HEK293 (cell line): ENCODE data around the gene HPD.

Source experiments
- CTCF ChIA-PET: fragments of 350-600 bp; formaldehyde crosslinking; extraction: SDS; loops from one replicate; lab custom pipeline; 2021; ENCODE audit warnings: antibody characterized with exemption; lab: Yijun Ruan, JAX
- POLR2A ChIA-PET: fragments of 300-600 bp; formaldehyde crosslinking; extraction: SDS; loops from one replicate; lab custom pipeline; 2020; ENCODE audit warnings: antibody characterized with exemption, inconsistent platforms; lab: Yijun Ruan, JAX
- H3K27ac ChIP-seq: fragments of 200-500 bp; sonication (Bioruptor generic); 2 replicates; pipeline ENCODE4 v1.5.1; 2014; ENCODE audit warnings: low read depth, low read length, control low read depth, inconsistent platforms; ENCODE audit errors: extremely low read depth
- H3K36me3 ChIP-seq, 2 experiments: fragments of 200-500 bp in 1 of 2; sonication (Bioruptor generic) in 1 of 2; 1 replicate in 1 of 2; 2 replicates in 1 of 2; pipeline ENCODE4 v1.5.1; 2014 to 2017; ENCODE audit warnings: inconsistent platforms in 2 of 2, low read length in 2 of 2; ENCODE audit not compliant: control insufficient read depth in 2 of 2, insufficient read depth in 1 of 2
- H3K4me1 ChIP-seq: fragments of 200-500 bp; sonication (Bioruptor generic); 2 replicates; pipeline ENCODE4 v1.5.1; 2014; ENCODE audit warnings: mild to moderate bottlenecking, low read length, inconsistent platforms; ENCODE audit not compliant: control insufficient read depth, insufficient read depth
- H3K4me3 ChIP-seq: 2 replicates; pipeline ENCODE4 v1.5.1; 2011; ENCODE audit warnings: low read depth, mild to moderate bottlenecking, control low read depth, low read length, moderate library complexity
- H3K9me3 ChIP-seq: fragments of 200-500 bp; sonication (Bioruptor generic); 2 replicates; pipeline ENCODE4 v1.5.1; 2014; ENCODE audit warnings: low read depth, low read length, inconsistent platforms; ENCODE audit not compliant: control insufficient read depth, insufficient read depth
- GLIS1 ChIP-seq: fragments of 450-650 bp; formaldehyde crosslinking; IDR thresholded peaks from 2 replicates; pipeline ENCODE4 v1.5.1; 2016; ENCODE audit warnings: missing biosample characterization, missing genetic modification characterization
- KLF10 ChIP-seq: fragments of 450-650 bp; IDR thresholded peaks from 2 replicates; pipeline ENCODE4 v1.5.1; 2018; ENCODE audit warnings: missing biosample characterization, mild to moderate bottlenecking, missing genetic modification characterization
- MEIS1 ChIP-seq: sonication (generic); formaldehyde crosslinking; IDR thresholded peaks from 2 replicates; pipeline ENCODE4 v1.8.1; 2022; ENCODE audit warnings: missing genetic modification reagents, mild to moderate bottlenecking, borderline replicate concordance
- PATZ1 ChIP-seq: fragments of 450-650 bp; formaldehyde crosslinking; IDR thresholded peaks from 2 replicates; pipeline ENCODE4 v1.5.1; 2016; ENCODE audit warnings: missing biosample characterization, missing genetic modification characterization
- ZBTB10 ChIP-seq: fragments of 450-650 bp; formaldehyde crosslinking; IDR thresholded peaks from 2 replicates; pipeline ENCODE4 v1.5.1; 2016; ENCODE audit warnings: missing biosample characterization, missing genetic modification characterization
- ZBTB20 ChIP-seq: fragments of 450-650 bp; formaldehyde crosslinking; IDR thresholded peaks from 2 replicates; pipeline ENCODE4 v1.5.1; 2016; ENCODE audit warnings: missing biosample characterization, missing genetic modification characterization
- ZBTB48 ChIP-seq: fragments of 450-650 bp; formaldehyde crosslinking; IDR thresholded peaks from 2 replicates; pipeline ENCODE4 v1.5.1; 2016; ENCODE audit warnings: missing biosample characterization, missing genetic modification characterization
- ZFP37 ChIP-seq: fragments of 450-650 bp; formaldehyde crosslinking; IDR thresholded peaks from 2 replicates; pipeline ENCODE4 v1.5.1; 2016; ENCODE audit warnings: missing biosample characterization, missing genetic modification characterization
- ZFP41 ChIP-seq: fragments of 450-650 bp; formaldehyde crosslinking; IDR thresholded peaks from 2 replicates; pipeline ENCODE4 v1.5.1; 2016; ENCODE audit warnings: missing biosample characterization, missing genetic modification characterization, borderline replicate concordance
- ZNF132 ChIP-seq: fragments of 450-650 bp; formaldehyde crosslinking; IDR thresholded peaks from 2 replicates; pipeline ENCODE4 v1.5.1; 2017; ENCODE audit warnings: missing biosample characterization, missing genetic modification characterization, borderline replicate concordance
- ZNF140 ChIP-seq: fragments of 450-650 bp; formaldehyde crosslinking; IDR thresholded peaks from 2 replicates; pipeline ENCODE4 v1.5.1; 2016; ENCODE audit warnings: missing biosample characterization, missing genetic modification characterization
- ZNF2 ChIP-seq: fragments of 450-650 bp; formaldehyde crosslinking; IDR thresholded peaks from 2 replicates; pipeline ENCODE4 v1.5.1; 2016; ENCODE audit warnings: missing biosample characterization, missing genetic modification characterization
- ZNF266 ChIP-seq: fragments of 450-650 bp; formaldehyde crosslinking; IDR thresholded peaks from 2 replicates; pipeline ENCODE4 v1.5.1; 2016; ENCODE audit warnings: missing biosample characterization, missing genetic modification characterization, low read depth
- ZNF513 ChIP-seq: fragments of 450-650 bp; IDR thresholded peaks from 2 replicates; pipeline ENCODE4 v1.5.1; 2018; ENCODE audit warnings: missing biosample characterization, missing genetic modification characterization
- ZNF544 ChIP-seq: fragments of 450-650 bp; formaldehyde crosslinking; IDR thresholded peaks from 2 replicates; pipeline ENCODE4 v1.5.0; 2017; ENCODE audit warnings: missing biosample characterization, missing genetic modification characterization
- ZNF585B ChIP-seq: fragments of 450-650 bp; formaldehyde crosslinking; IDR thresholded peaks from 2 replicates; pipeline ENCODE4 v1.5.1; 2016; ENCODE audit warnings: missing biosample characterization, missing genetic modification characterization
- ZNF600 ChIP-seq: fragments of 450-650 bp; formaldehyde crosslinking; IDR thresholded peaks from 2 replicates; pipeline ENCODE4 v1.5.1; 2016; ENCODE audit warnings: missing biosample characterization, missing genetic modification characterization
- ZNF623 ChIP-seq: fragments of 450-650 bp; formaldehyde crosslinking; IDR thresholded peaks from 2 replicates; pipeline ENCODE4 v1.5.1; 2016; ENCODE audit warnings: missing biosample characterization, missing genetic modification characterization
- ZNF639 ChIP-seq: fragments of 450-650 bp; formaldehyde crosslinking; IDR thresholded peaks from 2 replicates; pipeline ENCODE4 v1.5.1; 2016; ENCODE audit warnings: missing biosample characterization, missing genetic modification characterization
- ZNF658 ChIP-seq: fragments of 450-650 bp; formaldehyde crosslinking; IDR thresholded peaks from 2 replicates; pipeline ENCODE4; 2016; ENCODE audit warnings: missing biosample characterization, missing genetic modification characterization
- ZSCAN23 ChIP-seq: fragments of 450-650 bp; formaldehyde crosslinking; IDR thresholded peaks from 2 replicates; pipeline ENCODE4 v1.5.1; 2016; ENCODE audit warnings: missing biosample characterization, missing genetic modification characterization
- ZSCAN30 ChIP-seq: fragments of 450-650 bp; IDR thresholded peaks from 2 replicates; pipeline ENCODE4 v1.5.1; 2018; ENCODE audit warnings: missing biosample characterization, mild to moderate bottlenecking, missing genetic modification characterization, moderate library complexity
- ZSCAN5A ChIP-seq: fragments of 450-650 bp; formaldehyde crosslinking; IDR thresholded peaks from 2 replicates; pipeline ENCODE4 v1.5.1; 2016; ENCODE audit warnings: missing biosample characterization, missing genetic modification characterization

Gene HPD

GRCh38 chr12:121805171-121806008, 53.3 kb downstream of the HPD start (continued):
- TF ChIP-seq ZNF2 (tag by site-specific recombination) (0 out of 2 replicates have a peak, but pooled peaks have one; percentile 23), ZFP41 (no peak), GLIS1 (tag by site-specific recombination) (no peak), PATZ1 (tag by site-specific recombination) (peak; percentile 18; the same call in 1 of the 2 replicates), ZNF639 (tag by site-specific recombination) (0 out of 2 replicates have a peak, but pooled peaks have one; percentile 18), MEIS1 (CRISPR knock-in tag) (no peak), ZNF600 (tag by site-specific recombination) (peak; percentile 69), KLF10 (tag by site-specific recombination) (peak; percentile 59; the same call in 1 of the 2 replicates), ZNF266 (tag by site-specific recombination) (no peak), ZNF544 (tag by site-specific recombination) (no peak), ZNF132 (tag by site-specific recombination) (no peak), ZNF623 (tag by site-specific recombination) (no peak), ZNF585B (tag by site-specific recombination) (no peak), ZNF140 (tag by site-specific recombination) (no peak), ZSCAN23 (tag by site-specific recombination) (no peak), ZSCAN5A (tag by site-specific recombination) (0 out of 2 replicates have a peak, but pooled peaks have one; percentile 44), ZSCAN30 (peak; percentile 23; the same call in 1 of the 2 replicates)
- TF ChIP-seq, all 188 proteins: peak for 33

GRCh38 chr12:121804417-121805111, 54.1 kb downstream of the HPD start:
- Histone ChIP-seq H3K4me3 (peak overlapping the region; percentile 71), H3K27ac (peak overlapping the region; percentile 100), H3K36me3 (peaks cover 4 to 31% of the 10 kb centered on the region in 2 experiments; a peak in 2 of 3 replicates), H3K4me1 (peaks cover 10% of the 10 kb centered on the region), H3K9me3 (no peaks in the 10 kb centered on the region)
- POLR2A ChIA-PET, result interaction anchor here (0.5 to 2.1 kb wide), 4 partner anchors 8 to 84 kb away, joined by 4 to 18 read pairs (median 6); partner anchors contain the start of genes PSMD9 and RHOF
- CTCF ChIA-PET, result interaction anchor here (15.1 kb wide), 1 partner anchor 10 kb away, joined by 393 read pairs; the partner anchor contains the start of gene RHOF
- TF ChIP-seq ZNF658 (tag by site-specific recombination) (no peak), ZBTB10 (tag by site-specific recombination) (peak; percentile 88), ZBTB20 (tag by site-specific recombination) (0 out of 2 replicates have a peak, but pooled peaks have one; percentile 65), PATZ1 (tag by site-specific recombination) (peak; percentile 83), ZBTB48 (tag by site-specific recombination) (0 out of 2 replicates have a peak, but pooled peaks have one; percentile 14), ZNF513 (tag by site-specific recombination) (no peak), ZFP37 (tag by site-specific recombination) (peak; percentile 30; the same call in 1 of the 2 replicates)
